MM.1S (cell line): ENCODE results near the gene KMT5C.
"Not testable (repeated sequence)": the region's sequence is repeated elsewhere in the genome, so short reads cannot be mapped to it uniquely, and the experiment has no call there.

Experiments
- DNase-seq: peaks from one replicate; pipeline ENCODE4 v3.0.0-alpha.2; 2015
- H2AFZ ChIP-seq: fragments of 300-600 bp; sonication (generic); 2 replicates; pipeline ENCODE4 v1.6.0; 2016; ENCODE audit warnings: antibody characterized with exemption, low read length
- H3F3A ChIP-seq: fragments of 300-600 bp; sonication (generic); 2 replicates; pipeline ENCODE4 v1.6.1; 2016; ENCODE audit warnings: mild to moderate bottlenecking, antibody characterized with exemption, low read length, moderate library complexity, mixed read lengths; ENCODE audit not compliant: insufficient read depth
- H3K27ac ChIP-seq: fragments of 300-600 bp; sonication (generic); 2 replicates; pipeline ENCODE4 v1.5.1; 2016; ENCODE audit warnings: mild to moderate bottlenecking, low read length
- H3K27me3 ChIP-seq: fragments of 300-600 bp; sonication (generic); replicated peaks from 2 replicates; pipeline ENCODE4 v1.6.0; 2016; ENCODE audit warnings: low read length; ENCODE audit not compliant: insufficient read depth
- H3K36me3 ChIP-seq: fragments of 300-600 bp; sonication (generic); replicated peaks from 2 replicates; pipeline ENCODE4 v1.6.1; 2016; ENCODE audit warnings: mild to moderate bottlenecking, low read length, mixed read lengths; ENCODE audit not compliant: insufficient read depth
- H3K4me1 ChIP-seq: fragments of 300-600 bp; sonication (generic); 2 replicates; pipeline ENCODE4 v1.6.1; 2016; ENCODE audit warnings: low read length, mixed read lengths
- H3K4me2 ChIP-seq: fragments of 300-600 bp; sonication (generic); 2 replicates; pipeline ENCODE4 v1.6.0; 2016; ENCODE audit warnings: low read depth, low read length
- H3K4me3 ChIP-seq: fragments of 300-600 bp; sonication (generic); 2 replicates; pipeline ENCODE4 v1.5.1; 2016; ENCODE audit warnings: low read length, mixed read lengths
- H3K79me2 ChIP-seq: fragments of 300-600 bp; sonication (generic); 2 replicates; pipeline ENCODE4 v1.6.1; 2016; ENCODE audit warnings: mixed run types, low read length, mixed read lengths
- H3K9ac ChIP-seq: fragments of 300-600 bp; sonication (generic); 2 replicates; pipeline ENCODE4 v1.6.1; 2016; ENCODE audit warnings: low read length, mixed read lengths
- H3K9me2 ChIP-seq: fragments of 300-600 bp; sonication (generic); replicated peaks from 2 replicates; pipeline ENCODE4 v1.6.1; 2016; ENCODE audit warnings: mild to moderate bottlenecking, low read length, mixed read lengths; ENCODE audit not compliant: insufficient read depth
- H3K9me3 ChIP-seq: fragments of 300-600 bp; sonication (generic); replicated peaks from 2 replicates; pipeline ENCODE4 v1.6.1; 2016; ENCODE audit warnings: mild to moderate bottlenecking, low read length, mixed read lengths; ENCODE audit not compliant: insufficient read depth
- H4K20me1 ChIP-seq: fragments of 300-600 bp; sonication (generic); 2 replicates; pipeline ENCODE4 v1.6.1; 2016; ENCODE audit warnings: mild to moderate bottlenecking, low read length, moderate library complexity, mixed read lengths; ENCODE audit not compliant: insufficient read depth
- EZH2 ChIP-seq: fragments of 300-600 bp; sonication (generic); optimal IDR thresholded peaks from 2 replicates; pipeline ENCODE3; 2017; ENCODE audit warnings: low read depth, mild to moderate bottlenecking, antibody characterized with exemption, low read length, mixed read lengths
- EZH2phosphoT487 ChIP-seq: fragments of 300-600 bp; sonication (generic); IDR thresholded peaks from 2 replicates; pipeline ENCODE4 v1.6.1; 2018; ENCODE audit warnings: antibody characterized with exemption, low read length
- TF ChIP-seq, protein P1 (sequence below): fragments of 300-600 bp; sonication (generic); IDR thresholded peaks from 2 replicates; pipeline ENCODE4 v1.5.1; 2016; ENCODE audit warnings: antibody characterized with exemption, low read length, mixed read lengths

The KMT5C gene

DNA sequence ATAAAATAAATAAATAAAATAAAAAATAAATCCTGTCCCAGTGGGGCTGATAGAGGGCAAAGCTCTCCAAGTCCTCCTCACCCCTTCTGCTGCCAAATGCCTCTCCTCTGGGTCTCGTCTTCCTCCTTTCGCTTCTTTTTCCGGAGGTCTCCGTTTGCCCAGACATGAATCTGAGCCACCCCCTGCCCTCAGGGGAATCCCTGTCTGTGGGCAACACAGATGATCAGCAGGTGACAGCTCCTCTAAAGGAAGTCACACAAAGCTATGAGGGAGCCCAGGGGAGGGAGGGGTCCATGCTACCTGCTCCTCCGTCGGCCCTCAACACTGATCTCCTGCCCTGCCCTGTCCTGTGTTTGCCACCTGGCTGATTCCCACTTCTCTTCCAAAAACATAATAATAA, 15.0 kb upstream of the KMT5C start:
- no peaks in the 10 kb centered on the region for H4K20me1 ChIP-seq
- TF ChIP-seq, protein P1, sequence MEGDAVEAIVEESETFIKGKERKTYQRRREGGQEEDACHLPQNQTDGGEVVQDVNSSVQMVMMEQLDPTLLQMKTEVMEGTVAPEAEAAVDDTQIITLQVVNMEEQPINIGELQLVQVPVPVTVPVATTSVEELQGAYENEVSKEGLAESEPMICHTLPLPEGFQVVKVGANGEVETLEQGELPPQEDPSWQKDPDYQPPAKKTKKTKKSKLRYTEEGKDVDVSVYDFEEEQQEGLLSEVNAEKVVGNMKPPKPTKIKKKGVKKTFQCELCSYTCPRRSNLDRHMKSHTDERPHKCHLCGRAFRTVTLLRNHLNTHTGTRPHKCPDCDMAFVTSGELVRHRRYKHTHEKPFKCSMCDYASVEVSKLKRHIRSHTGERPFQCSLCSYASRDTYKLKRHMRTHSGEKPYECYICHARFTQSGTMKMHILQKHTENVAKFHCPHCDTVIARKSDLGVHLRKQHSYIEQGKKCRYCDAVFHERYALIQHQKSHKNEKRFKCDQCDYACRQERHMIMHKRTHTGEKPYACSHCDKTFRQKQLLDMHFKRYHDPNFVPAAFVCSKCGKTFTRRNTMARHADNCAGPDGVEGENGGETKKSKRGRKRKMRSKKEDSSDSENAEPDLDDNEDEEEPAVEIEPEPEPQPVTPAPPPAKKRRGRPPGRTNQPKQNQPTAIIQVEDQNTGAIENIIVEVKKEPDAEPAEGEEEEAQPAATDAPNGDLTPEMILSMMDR, result no peak
- TF ChIP-seq EZH2phosphoT487, result no peak
- no peak for TF ChIP-seq EZH2
- no peak overlapping the region for H3K9ac ChIP-seq
- H3K9me2 ChIP-seq, result no peaks in the 10 kb centered on the region
- H3K27me3 ChIP-seq, result no peaks in the 10 kb centered on the region
- H3K36me3 ChIP-seq, result no peaks in the 10 kb centered on the region
- H2AFZ ChIP-seq, result peak overlapping the region; percentile 47
- H3K4me3 ChIP-seq, result no peak overlapping the region
- H3K27ac ChIP-seq, result no peak overlapping the region
- DNase-seq, result no peak
- no peaks in the 10 kb centered on the region for H3K4me1 ChIP-seq
- H3F3A ChIP-seq, result no peaks in the 10 kb centered on the region
- H3K4me2 ChIP-seq, result no peak overlapping the region
- no peaks in the 10 kb centered on the region for H3K9me3 ChIP-seq
- H3K79me2 ChIP-seq, result no peaks in the 10 kb centered on the region

DNA sequence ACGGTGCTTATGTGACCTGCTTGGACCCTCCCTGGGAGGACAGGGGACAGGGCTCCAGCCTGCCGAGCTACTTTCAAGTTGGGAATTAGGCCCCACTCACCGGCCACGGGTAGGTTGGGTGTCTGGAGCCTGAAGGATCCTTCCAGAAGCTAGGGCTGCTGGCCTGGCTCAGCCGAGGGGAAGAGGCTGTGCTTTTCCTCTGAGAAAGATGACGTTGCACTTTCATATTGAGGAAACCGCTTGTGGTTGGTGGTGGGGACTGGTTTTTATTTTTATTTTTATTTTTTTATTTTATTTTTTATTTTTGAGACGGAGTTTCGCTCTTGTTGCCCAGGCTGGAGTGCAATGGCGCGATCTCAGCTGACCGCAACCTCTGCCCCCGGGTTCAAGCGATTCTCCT, 14.5 kb upstream of the KMT5C start, which contains the start of gene TMEM150B:
TMEM150B (minus strand) TSS at position 170 of the 400 bp plus-strand sequence. CDS start 4,305 bp downstream, outside the sequence.
- peak within 1 kb of the TSS; percentile 53; the same call in 1 of the 2 replicates for H3K4me2 ChIP-seq

GRCh38 chr19:55328774-55329318, 10.8 kb upstream of the KMT5C start:
- H3K9me3 ChIP-seq, H3K36me3 ChIP-seq, DNase-seq, H3K79me2 ChIP-seq, H2AFZ ChIP-seq, H3K27me3 ChIP-seq, H4K20me1 ChIP-seq, H3K9me2 ChIP-seq, H3K4me3 ChIP-seq, H3K9ac ChIP-seq, H3K27ac ChIP-seq, H3K4me1 ChIP-seq, H3K4me2 ChIP-seq, H3F3A ChIP-seq: not testable (repeated sequence)

More for the DNA sequence above, 14.5 kb upstream of the KMT5C start, which contains the start of gene TMEM150B:
- H3K79me2 ChIP-seq, result no peaks in the 10 kb centered on the region
- H3K27me3 ChIP-seq, result no peaks in the 10 kb centered on the region
- no peak within 1 kb of the TSS for H3K9ac ChIP-seq
- H3K27ac ChIP-seq, result no peak within 1 kb of the TSS
- H3K36me3 ChIP-seq, result no peaks in the 10 kb centered on the region
- H3K4me3 ChIP-seq, result peak within 1 kb of the TSS; percentile 20; the same call in 1 of the 2 replicates
- no peaks in the 10 kb centered on the region for H3K4me1 ChIP-seq
- no peaks in the 10 kb centered on the region for H3K9me3 ChIP-seq
- H3K9me2 ChIP-seq, result no peaks in the 10 kb centered on the region
- peak within 1 kb of the TSS; percentile 47 for H2AFZ ChIP-seq
- DNase-seq, result peak; percentile 51
- TF ChIP-seq EZH2phosphoT487 (no peak), EZH2 (no peak)
- TF ChIP-seq, protein P1, result no peak
- H3F3A ChIP-seq, result no peaks in the 10 kb centered on the region
- no peaks in the 10 kb centered on the region for H4K20me1 ChIP-seq

- H3K27ac ChIP-seq, H2AFZ ChIP-seq, H3K9me2 ChIP-seq, H4K20me1 ChIP-seq, H3K36me3 ChIP-seq, H3K4me2 ChIP-seq, H3K9ac ChIP-seq, DNase-seq, H3K27me3 ChIP-seq, H3K4me1 ChIP-seq, H3F3A ChIP-seq, H3K79me2 ChIP-seq, H3K4me3 ChIP-seq, H3K9me3 ChIP-seq: not testable (repeated sequence)
Observed at GRCh38 chr19:55329791-55330190, 9.9 kb upstream of the KMT5C start.
